Thymus (tissue), 11 donors: ENCODE data around the gene KCP. TPM values are rescaled to one million over a fixed set of nuclear protein-coding genes. Genes with fewer than 3 reads are reported as not detected.

Experiments
- DNase-seq, 9 donors: peaks; one replicate each; pipeline ENCODE4 v3.0.0-alpha.2; 2013; ENCODE audit warnings: low spot score in 9 of 9, low read depth in 6 of 9, missing footprints in 1 of 9
- H3K27ac ChIP-seq, 2 donors: one replicate each; pipeline ENCODE4 v1.5.1; 2013; ENCODE audit warnings: control low read depth in 1 of 2, low read depth in 1 of 2, low read length in 1 of 2, mild to moderate bottlenecking in 1 of 2, moderate library complexity in 1 of 2
- H3K27me3 ChIP-seq, 2 donors: one replicate each; pipeline ENCODE4 v1.5.1; 2013; ENCODE audit warnings: low read length in 1 of 2; ENCODE audit not compliant: control insufficient read depth in 2 of 2, insufficient read depth in 1 of 2
- H3K36me3 ChIP-seq, 2 donors: one replicate each; pipeline ENCODE4 v1.5.1; 2013; ENCODE audit warnings: low read length in 1 of 2, mild to moderate bottlenecking in 1 of 2, moderate library complexity in 1 of 2; ENCODE audit not compliant: control insufficient read depth in 2 of 2, insufficient read depth in 2 of 2
- H3K4me1 ChIP-seq, 2 donors: one replicate each; pipeline ENCODE4 v1.5.1; 2013; ENCODE audit warnings: low read length in 2 of 2; ENCODE audit not compliant: control insufficient read depth in 2 of 2, insufficient read depth in 2 of 2
- H3K4me3 ChIP-seq, 2 donors: one replicate each; pipeline ENCODE4 v1.5.1; 2013; ENCODE audit warnings: low read length in 2 of 2, control low read depth in 1 of 2, mild to moderate bottlenecking in 1 of 2
- H3K9me3 ChIP-seq, 2 donors: one replicate each; pipeline ENCODE4 v1.5.1; 2013; ENCODE audit warnings: low read length in 1 of 2, mild to moderate bottlenecking in 1 of 2; ENCODE audit not compliant: control insufficient read depth in 2 of 2, insufficient read depth in 1 of 2
- WGBS: extraction: QIAGEN DNeasy Blood & Tissue Kit; methylation state at CpG from one replicate; pipeline ENCODE4 v1.1.7; 2013; 5-methylcytosine and 5-hydroxymethylcytosine counted together
- polyA plus RNA-seq: library from polyadenylated mRNA; stranded (reverse); fragments of 200-250 nt; gene quantifications from one replicate; pipeline ENCODE4 v1.2.3, GENCODE V29; 2013
- total RNA-seq: library from RNA; stranded (reverse); fragments of 120-200 nt; gene quantifications from one replicate; pipeline ENCODE4 v1.2.4, GENCODE V29; 2013
- donor health status: healthy.

Gene KCP
- total and polyA plus RNA-seq, 2 donors = 0.09 to 0.34 TPM

DNA sequence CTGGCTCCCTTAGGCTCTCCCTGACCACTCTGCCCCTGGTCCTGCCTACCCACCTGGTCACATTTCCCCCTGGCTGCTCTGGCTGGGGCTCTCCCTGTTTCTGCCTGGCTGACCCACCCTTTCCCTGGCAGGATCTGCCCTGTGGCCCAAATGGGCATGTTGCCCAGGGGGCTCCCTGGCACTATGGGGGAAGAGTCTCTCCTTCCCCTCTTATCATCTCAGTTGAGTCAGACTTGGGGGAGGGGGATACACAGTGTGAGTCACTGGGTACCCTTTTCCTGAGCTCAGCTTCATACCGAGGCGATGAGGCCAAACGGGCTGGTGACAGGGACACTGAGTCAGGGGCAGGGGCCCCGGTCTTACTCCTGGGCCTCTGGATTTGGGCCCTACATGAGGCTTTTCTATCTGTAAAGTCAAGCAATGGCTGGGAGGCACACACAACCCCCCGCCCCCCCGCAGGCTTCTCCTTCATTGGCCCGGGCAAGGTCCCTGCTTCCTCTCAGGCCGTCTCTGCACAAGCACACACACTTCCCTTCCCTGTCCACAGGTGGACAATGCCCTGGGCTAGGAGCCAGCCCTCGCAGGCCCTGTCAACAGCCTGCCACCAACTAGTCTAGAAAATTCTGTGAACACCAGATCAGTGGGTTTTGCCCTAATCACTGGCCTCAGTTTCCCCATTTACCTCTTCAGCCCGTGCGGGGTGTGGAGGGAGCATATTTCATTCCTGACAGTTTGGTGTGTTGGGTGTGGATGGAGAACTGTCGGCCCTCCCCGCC, 80.9 kb downstream of the KCP start:
- WGBS = 26% methylated on average over 13 of the region's 13 CpGs
- no peaks in the 10 kb centered on the region for H3K36me3 ChIP-seq
- H3K27ac ChIP-seq = no peak overlapping the region
- H3K4me1 ChIP-seq = peaks cover 2 to 34% of the 10 kb centered on the region in 2 donors
- peak overlapping the region in 1 of 2 donors; percentile 40 for H3K4me3 ChIP-seq
- no peak for DNase-seq
- H3K9me3 ChIP-seq = peaks cover 0 to 5% of the 10 kb centered on the region in 2 donors
- H3K27me3 ChIP-seq = peaks cover 40 to 71% of the 10 kb centered on the region in 2 donors

DNA sequence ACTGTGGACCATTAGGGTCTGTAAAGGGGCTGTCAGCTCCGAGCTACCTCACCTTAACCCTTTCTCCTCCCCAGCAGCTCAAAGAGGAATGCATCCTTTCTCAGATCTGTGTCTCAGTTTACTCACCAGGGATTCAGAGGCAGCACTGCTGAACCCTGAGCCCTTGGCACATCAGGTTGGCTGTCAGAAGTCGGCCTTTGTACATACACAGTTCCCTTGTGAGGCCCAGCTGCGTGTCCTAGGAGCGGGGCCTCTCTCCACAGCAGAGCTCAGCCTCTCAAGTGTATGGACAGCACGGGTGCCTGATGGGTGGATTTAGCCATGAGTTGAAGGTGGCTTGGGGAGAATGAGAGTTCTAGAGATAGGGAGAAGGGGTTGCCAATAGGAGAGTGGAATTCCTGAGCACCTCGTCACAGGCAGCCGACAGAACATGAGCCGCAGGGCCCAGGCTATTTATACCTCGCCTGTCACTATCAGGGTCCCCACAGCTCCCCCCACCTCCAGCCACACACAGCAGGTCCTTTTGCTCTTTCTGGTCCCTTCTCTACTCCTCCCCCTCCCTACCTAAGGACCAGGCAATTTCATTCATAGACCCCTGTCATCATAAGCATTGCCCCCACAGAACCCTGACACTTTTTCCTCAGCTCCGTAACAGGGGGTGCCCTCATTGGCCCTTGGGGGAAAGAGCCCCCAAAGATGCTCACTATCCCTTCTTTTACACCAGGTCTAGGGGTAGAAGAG, 82.4 kb downstream of the KCP start:
- Histone ChIP-seq H3K27me3 (peaks cover 33 to 60% of the 10 kb centered on the region in 2 donors), H3K9me3 (peaks cover 0 to 5% of the 10 kb centered on the region in 2 donors), H3K4me1 (peaks cover 2 to 34% of the 10 kb centered on the region in 2 donors), H3K4me3 (no peak overlapping the region), H3K36me3 (no peaks in the 10 kb centered on the region), H3K27ac (no peak overlapping the region)
- WGBS = 96% methylated on average over 10 of the region's 10 CpGs
- no peak for DNase-seq

DNA sequence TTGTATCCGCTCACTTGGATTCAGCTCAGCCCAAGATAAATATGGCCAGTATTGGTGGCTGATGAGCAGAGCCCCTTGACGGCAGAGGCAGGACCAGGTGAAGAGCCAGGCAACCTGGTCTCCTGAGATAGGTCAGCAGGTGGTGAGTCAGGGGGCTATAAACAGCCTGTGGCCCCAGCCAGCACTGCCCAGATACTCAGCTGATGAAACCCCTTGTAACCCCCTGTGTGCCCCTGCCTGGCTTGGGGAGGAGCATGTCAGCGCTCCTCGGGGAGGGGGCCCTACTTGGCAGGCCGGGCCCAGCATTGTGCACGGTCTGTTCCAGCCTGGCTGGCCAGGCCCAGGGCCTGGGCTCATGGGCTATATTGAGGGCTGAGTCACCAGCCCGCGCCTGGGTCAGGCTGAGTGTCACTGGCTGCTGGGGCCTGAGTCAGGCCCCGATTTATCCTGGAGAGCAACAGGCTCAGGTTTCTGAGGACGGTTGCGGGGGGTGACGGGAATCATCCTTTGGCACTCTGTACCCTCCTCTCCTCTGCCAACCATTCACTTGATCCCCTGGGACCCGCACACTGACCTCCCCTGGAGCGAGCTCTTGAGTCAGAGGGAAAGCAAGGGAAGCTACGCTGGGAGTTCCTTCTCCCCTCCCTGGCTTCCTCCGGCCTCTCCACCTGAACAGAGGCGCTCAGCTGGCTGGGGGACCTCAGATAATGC, 83.1 kb downstream of the KCP start:
- Histone ChIP-seq H3K36me3 (no peaks in the 10 kb centered on the region), H3K27ac (no peak overlapping the region), H3K9me3 (peaks cover 0 to 5% of the 10 kb centered on the region in 2 donors), H3K27me3 (peaks cover 27 to 54% of the 10 kb centered on the region in 2 donors), H3K4me1 (peaks cover 2 to 27% of the 10 kb centered on the region in 2 donors), H3K4me3 (no peak overlapping the region)
- 97% methylated on average over 17 of the region's 17 CpGs for WGBS
- DNase-seq = no peak

DNA sequence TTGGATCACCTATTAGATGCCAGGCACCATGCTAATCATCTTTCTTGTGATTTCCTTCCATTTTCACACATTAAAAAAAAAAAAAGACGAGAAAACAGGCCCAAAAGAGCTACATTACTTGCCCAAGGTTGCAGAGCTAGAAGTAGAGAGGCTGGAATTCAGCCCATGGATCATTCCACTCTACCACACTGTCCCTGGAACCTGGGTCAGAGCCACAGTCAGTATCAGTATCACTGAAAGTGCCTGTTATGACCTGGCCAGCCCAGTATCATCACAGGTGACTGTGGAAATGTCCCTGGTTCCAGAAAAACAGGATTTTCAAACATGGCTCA, 83.6 kb downstream of the KCP start:
- H3K9me3 ChIP-seq = peaks cover 0 to 5% of the 10 kb centered on the region in 2 donors
- no peak overlapping the region for H3K4me3 ChIP-seq
- H3K36me3 ChIP-seq = no peaks in the 10 kb centered on the region
- peaks cover 24 to 49% of the 10 kb centered on the region in 2 donors for H3K27me3 ChIP-seq
- H3K27ac ChIP-seq = no peak overlapping the region
- no peak for DNase-seq
- 86% methylated on average over 1 of the region's 1 CpG for WGBS
- H3K4me1 ChIP-seq = peaks cover 2 to 22% of the 10 kb centered on the region in 2 donors

Other genes starting within 250 kb of the KCP start
- gene GARIN1A, start 238.4 kb downstream of the KCP start, total RNA-seq = 0.19 TPM
- gene GARIN1A, start 238.4 kb downstream of the KCP start, polyA plus RNA-seq = 1.4 TPM
- gene CALU, start 171.3 kb downstream of the KCP start, total RNA-seq = 44.4 TPM
- 22.2 TPM for gene CALU, start 171.3 kb downstream of the KCP start, polyA plus RNA-seq
- not detected for gene OPN1SW, start 134.9 kb downstream of the KCP start, total RNA-seq
- gene OPN1SW, start 134.9 kb downstream of the KCP start, polyA plus RNA-seq = 0.07 TPM
- gene CCDC136, start 118.7 kb downstream of the KCP start, total RNA-seq = 4.5 TPM
- 13.7 TPM for gene CCDC136, start 118.7 kb downstream of the KCP start, polyA plus RNA-seq
- gene FLNC, start 80.3 kb downstream of the KCP start, total RNA-seq = 0.71 TPM
- 0.96 TPM for gene FLNC, start 80.3 kb downstream of the KCP start, polyA plus RNA-seq
- gene ATP6V1F, start 47.9 kb downstream of the KCP start, total RNA-seq = 107 TPM
- 192 TPM for gene ATP6V1F, start 47.9 kb downstream of the KCP start, polyA plus RNA-seq
- gene IRF5, start 27.2 kb upstream of the KCP start, total RNA-seq = 10.0 TPM
- 14.0 TPM for gene IRF5, start 27.2 kb upstream of the KCP start, polyA plus RNA-seq
- 30.7 TPM for gene TNPO3, start 144.4 kb upstream of the KCP start, total RNA-seq
- 17.2 TPM for gene TNPO3, start 144.4 kb upstream of the KCP start, polyA plus RNA-seq
- gene TSPAN33, start 234.0 kb upstream of the KCP start, total RNA-seq = 29.2 TPM
- 23.4 TPM for gene TSPAN33, start 234.0 kb upstream of the KCP start, polyA plus RNA-seq